HepG2 (cell line): ENCODE measurements around the gene SH2D6. TPM values are rescaled to one million over a fixed set of nuclear protein-coding genes. Genes with fewer than 3 reads are reported as not detected.
A peak's percentile ranks its signal among the peaks of the same experiment; 100 is the strongest.

ENCODE experiments used
- AFF4 ChIP-seq: sonication (generic); formaldehyde crosslinking; IDR thresholded peaks from 2 replicates; pipeline ENCODE4 v1.4.0; 2020; ENCODE audit warnings: missing genetic modification reagents
- ASH2L ChIP-seq: fragments of 300-600, 200-600 bp; sonication (generic); IDR thresholded peaks from 2 replicates; pipeline ENCODE4 v1.7.0; 2017; ENCODE audit warnings: low read depth, mild to moderate bottlenecking, moderate library complexity, mixed read lengths, low read length; ENCODE audit not compliant: insufficient read length
- BATF2 ChIP-seq: sonication (generic); formaldehyde crosslinking; IDR thresholded peaks from 2 replicates; pipeline ENCODE4 v1.8.0; 2022; ENCODE audit warnings: mild to moderate bottlenecking, missing genetic modification reagents, moderate library complexity
- DDIT3 ChIP-seq: sonication (generic); formaldehyde crosslinking; IDR thresholded peaks from 2 replicates; pipeline ENCODE4 v1.4.0; 2020; ENCODE audit warnings: mild to moderate bottlenecking, missing genetic modification reagents
- GTF3A ChIP-seq: sonication (generic); formaldehyde crosslinking; conservative IDR thresholded peaks from 2 replicates; pipeline ENCODE4 v1.4.0; 2020; ENCODE audit warnings: mild to moderate bottlenecking, missing genetic modification reagents
- HDAC1 ChIP-seq: sonication (generic); formaldehyde crosslinking; IDR thresholded peaks from 2 replicates; pipeline ENCODE4 v1.5.1; 2020; ENCODE audit warnings: mild to moderate bottlenecking, missing genetic modification reagents
- KDM6A ChIP-seq: IDR thresholded peaks from 2 replicates; pipeline ENCODE4 v1.6.1; 2016; ENCODE audit warnings: low read depth
- MLX ChIP-seq: IDR thresholded peaks from 2 replicates; pipeline ENCODE4 v1.6.1; 2016
- MLXIP ChIP-seq: sonication (generic); formaldehyde crosslinking; IDR thresholded peaks from 2 replicates; pipeline ENCODE4 v1.9.0; 2021; ENCODE audit warnings: missing genetic modification reagents, borderline replicate concordance
- NFYC ChIP-seq: IDR thresholded peaks from 2 replicates; pipeline ENCODE4 v1.6.1; 2016; ENCODE audit warnings: missing genetic modification reagents, missing compliant biosample characterization
- NR2F1 ChIP-seq, 2 experiments: fragments of 450-650 bp in 1 of 2; formaldehyde crosslinking in 1 of 2; IDR thresholded peaks; 2 replicates each; pipeline versions ENCODE4 v1.5.0 to v1.6.1; 2016 to 2020; ENCODE audit warnings: mild to moderate bottlenecking in 1 of 2, missing compliant biosample characterization in 1 of 2, missing genetic modification reagents in 1 of 2, moderate library complexity in 1 of 2
- PPARG ChIP-seq: conservative IDR thresholded peaks from 2 replicates; pipeline ENCODE4 v1.6.1; 2016; ENCODE audit warnings: missing biosample characterization, missing genetic modification reagents
- SMAD3 ChIP-seq: sonication (generic); formaldehyde crosslinking; IDR thresholded peaks from 2 replicates; pipeline ENCODE4 v1.4.0; 2020; ENCODE audit warnings: missing genetic modification reagents
- TFE3 ChIP-seq: IDR thresholded peaks from 2 replicates; pipeline ENCODE4 v1.6.1; 2016
- ZIK1 ChIP-seq: sonication (generic); formaldehyde crosslinking; IDR thresholded peaks from 2 replicates; pipeline ENCODE4 v1.5.0; 2020; ENCODE audit warnings: mild to moderate bottlenecking, low read depth, missing genetic modification reagents, borderline replicate concordance
- ZNF143 ChIP-seq: sonication (generic); formaldehyde crosslinking; IDR thresholded peaks from 2 replicates; pipeline ENCODE4 v1.4.0; 2020; ENCODE audit warnings: missing genetic modification reagents
- ZNF44 ChIP-seq: sonication (generic); formaldehyde crosslinking; IDR thresholded peaks from 2 replicates; pipeline ENCODE4 v1.5.1; 2020; ENCODE audit warnings: mild to moderate bottlenecking, missing genetic modification reagents
- ZNF510 ChIP-seq: sonication (generic); formaldehyde crosslinking; IDR thresholded peaks from 2 replicates; pipeline ENCODE4 v1.4.0; 2020; ENCODE audit warnings: low read depth, mild to moderate bottlenecking, missing genetic modification reagents
- ZNF850 ChIP-seq: sonication (generic); formaldehyde crosslinking; conservative IDR thresholded peaks from 2 replicates; pipeline ENCODE4 v1.9.0; 2021; ENCODE audit warnings: mild to moderate bottlenecking, missing genetic modification reagents
- polyA plus RNA-seq, 8 experiments: library from polyadenylated mRNA; depleted of rRNA in 3 of 8; stranded (reverse) in 7 of 8; unstranded in 1 of 8; fragments of >200 nt; fragmentation: Illumina TruSeq in 4 of 8; extraction: Trizol in 4 of 8; gene quantifications; 2 replicates each; pipeline versions ENCODE4 v1.2.1 to v1.2.3, GENCODE V29; 2011 to 2016; ENCODE audit warnings: low read depth in 4 of 8, missing spikeins in 1 of 8, mixed read lengths in 1 of 8; ENCODE audit not compliant: insufficient read depth in 1 of 8
- total RNA-seq, 5 experiments: library from RNA; depleted of rRNA; stranded (reverse); fragments of >200 nt; fragmentation: Illumina TruSeq; extraction: Trizol; gene quantifications; 2 replicates each; pipeline ENCODE4 v1.2.3, GENCODE V29; 2016; ENCODE audit warnings: low read depth in 1 of 5

Gene SH2D6
- total and polyA plus RNA-seq, 2 of the 13 experiments (the other 11 are each of a cell fraction or from before 2014, with no cell fraction given) = 0.11 to 0.26 TPM

GRCh38 chr2:85421260-85422071 lies 3.0 kb downstream of the SH2D6 start (continued):
- TF ChIP-seq PPARG (CRISPR knock-in tag) = peak; percentile 94
- TF ChIP-seq BATF2 (CRISPR knock-in tag) = 0 out of 2 replicates have a peak, but pooled peaks have one; percentile 49
- peak; percentile 26; the same call in 1 of the 2 replicates for TF ChIP-seq NFYC (CRISPR knock-in tag)
- TF ChIP-seq MLX (CRISPR knock-in tag) = peak; percentile 84
- 0 out of 2 replicates have a peak, but pooled peaks have one; percentile 75 for TF ChIP-seq ZNF510 (CRISPR knock-in tag)
- peak; percentile 74; the same call in 1 of the 2 replicates for TF ChIP-seq TFE3 (CRISPR knock-in tag)
- no peak for TF ChIP-seq DDIT3 (CRISPR knock-in tag)
- TF ChIP-seq ASH2L = peak; percentile 53
- TF ChIP-seq SMAD3 (CRISPR knock-in tag) = peak; percentile 98
- TF ChIP-seq KDM6A (CRISPR knock-in tag) = peak; percentile 88
- no peak for TF ChIP-seq ZIK1 (CRISPR knock-in tag)
- TF ChIP-seq GTF3A (CRISPR knock-in tag) = no peak
- no peak for TF ChIP-seq ZNF44 (CRISPR knock-in tag)
- TF ChIP-seq HDAC1 (CRISPR knock-in tag) = peak; percentile 96
- TF ChIP-seq AFF4 (CRISPR knock-in tag) = no peak
- peak; percentile 66 to 69; a peak in 3 of 4 replicates for TF ChIP-seq NR2F1 (CRISPR knock-in tag; IDR thresholded peaks at IDR 0.05)
- TF ChIP-seq MLXIP = peak; percentile 81; the same call in 1 of the 2 replicates
- peak; percentile 65 for TF ChIP-seq ZNF143 (CRISPR knock-in tag)
- TF ChIP-seq ZNF850 (CRISPR knock-in tag) = no peak
